MM.1S (cell line): ENCODE data around the gene WIZ.
"Not testable (repeated sequence)": the region's sequence is repeated elsewhere in the genome, so short reads cannot be mapped to it uniquely, and the experiment has no call there.

ENCODE experiments used
- DNase-seq: peaks from one replicate; pipeline ENCODE4 v3.0.0-alpha.2; 2015
- H2AFZ ChIP-seq: fragments of 300-600 bp; sonication (generic); 2 replicates; pipeline ENCODE4 v1.6.0; 2016; ENCODE audit warnings: antibody characterized with exemption, low read length
- H3F3A ChIP-seq: fragments of 300-600 bp; sonication (generic); 2 replicates; pipeline ENCODE4 v1.6.1; 2016; ENCODE audit warnings: mild to moderate bottlenecking, antibody characterized with exemption, low read length, moderate library complexity, mixed read lengths; ENCODE audit not compliant: insufficient read depth
- H3K27ac ChIP-seq: fragments of 300-600 bp; sonication (generic); 2 replicates; pipeline ENCODE4 v1.5.1; 2016; ENCODE audit warnings: mild to moderate bottlenecking, low read length
- H3K27me3 ChIP-seq: fragments of 300-600 bp; sonication (generic); replicated peaks from 2 replicates; pipeline ENCODE4 v1.6.0; 2016; ENCODE audit warnings: low read length; ENCODE audit not compliant: insufficient read depth
- H3K36me3 ChIP-seq: fragments of 300-600 bp; sonication (generic); replicated peaks from 2 replicates; pipeline ENCODE4 v1.6.1; 2016; ENCODE audit warnings: mild to moderate bottlenecking, low read length, mixed read lengths; ENCODE audit not compliant: insufficient read depth
- H3K4me1 ChIP-seq: fragments of 300-600 bp; sonication (generic); 2 replicates; pipeline ENCODE4 v1.6.1; 2016; ENCODE audit warnings: low read length, mixed read lengths
- H3K4me2 ChIP-seq: fragments of 300-600 bp; sonication (generic); 2 replicates; pipeline ENCODE4 v1.6.0; 2016; ENCODE audit warnings: low read depth, low read length
- H3K4me3 ChIP-seq: fragments of 300-600 bp; sonication (generic); 2 replicates; pipeline ENCODE4 v1.5.1; 2016; ENCODE audit warnings: low read length, mixed read lengths
- H3K79me2 ChIP-seq: fragments of 300-600 bp; sonication (generic); 2 replicates; pipeline ENCODE4 v1.6.1; 2016; ENCODE audit warnings: mixed run types, low read length, mixed read lengths
- H3K9ac ChIP-seq: fragments of 300-600 bp; sonication (generic); 2 replicates; pipeline ENCODE4 v1.6.1; 2016; ENCODE audit warnings: low read length, mixed read lengths
- H3K9me2 ChIP-seq: fragments of 300-600 bp; sonication (generic); replicated peaks from 2 replicates; pipeline ENCODE4 v1.6.1; 2016; ENCODE audit warnings: mild to moderate bottlenecking, low read length, mixed read lengths; ENCODE audit not compliant: insufficient read depth
- H3K9me3 ChIP-seq: fragments of 300-600 bp; sonication (generic); replicated peaks from 2 replicates; pipeline ENCODE4 v1.6.1; 2016; ENCODE audit warnings: mild to moderate bottlenecking, low read length, mixed read lengths; ENCODE audit not compliant: insufficient read depth
- H4K20me1 ChIP-seq: fragments of 300-600 bp; sonication (generic); 2 replicates; pipeline ENCODE4 v1.6.1; 2016; ENCODE audit warnings: mild to moderate bottlenecking, low read length, moderate library complexity, mixed read lengths; ENCODE audit not compliant: insufficient read depth
- EZH2 ChIP-seq: fragments of 300-600 bp; sonication (generic); optimal IDR thresholded peaks from 2 replicates; pipeline ENCODE3; 2017; ENCODE audit warnings: low read depth, mild to moderate bottlenecking, antibody characterized with exemption, low read length, mixed read lengths
- EZH2phosphoT487 ChIP-seq: fragments of 300-600 bp; sonication (generic); IDR thresholded peaks from 2 replicates; pipeline ENCODE4 v1.6.1; 2018; ENCODE audit warnings: antibody characterized with exemption, low read length
- TF ChIP-seq, protein P1 (sequence below): fragments of 300-600 bp; sonication (generic); IDR thresholded peaks from 2 replicates; pipeline ENCODE4 v1.5.1; 2016; ENCODE audit warnings: antibody characterized with exemption, low read length, mixed read lengths

WIZ gene

DNA sequence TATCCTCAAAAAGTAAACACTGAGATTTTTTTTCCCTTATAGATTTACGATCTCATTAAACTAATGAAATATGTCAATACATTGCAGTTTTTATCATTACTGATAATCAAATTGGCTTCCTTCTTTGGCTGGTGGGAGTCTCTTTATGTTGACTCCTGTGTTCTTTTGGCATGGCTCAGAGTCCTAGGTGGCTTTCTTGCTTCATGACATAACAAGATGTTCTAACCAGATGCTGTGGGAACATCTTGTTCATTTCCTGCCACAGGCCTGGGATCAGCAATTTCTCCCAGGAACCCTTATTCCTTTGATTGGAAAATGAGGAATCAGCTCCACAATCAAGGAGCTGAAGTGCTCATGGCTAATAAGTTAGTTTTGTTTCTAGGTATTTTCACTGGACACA is 45.4 kb upstream of the WIZ start:
- Histone ChIP-seq H3K4me1 (no peaks in the 10 kb centered on the region), H3F3A (no peaks in the 10 kb centered on the region), H3K79me2 (no peaks in the 10 kb centered on the region), H3K27me3 (peaks cover 15% of the 10 kb centered on the region), H2AFZ (no peak overlapping the region), H3K36me3 (no peaks in the 10 kb centered on the region), H4K20me1 (no peaks in the 10 kb centered on the region), H3K4me2 (no peak overlapping the region), H3K9me3 (no peaks in the 10 kb centered on the region), H3K9ac (no peak overlapping the region), H3K27ac (no peak overlapping the region), H3K4me3 (no peak overlapping the region), H3K9me2 (no peaks in the 10 kb centered on the region)
- no peak for DNase-seq
- no peak for TF ChIP-seq EZH2phosphoT487
- TF ChIP-seq, protein P1, sequence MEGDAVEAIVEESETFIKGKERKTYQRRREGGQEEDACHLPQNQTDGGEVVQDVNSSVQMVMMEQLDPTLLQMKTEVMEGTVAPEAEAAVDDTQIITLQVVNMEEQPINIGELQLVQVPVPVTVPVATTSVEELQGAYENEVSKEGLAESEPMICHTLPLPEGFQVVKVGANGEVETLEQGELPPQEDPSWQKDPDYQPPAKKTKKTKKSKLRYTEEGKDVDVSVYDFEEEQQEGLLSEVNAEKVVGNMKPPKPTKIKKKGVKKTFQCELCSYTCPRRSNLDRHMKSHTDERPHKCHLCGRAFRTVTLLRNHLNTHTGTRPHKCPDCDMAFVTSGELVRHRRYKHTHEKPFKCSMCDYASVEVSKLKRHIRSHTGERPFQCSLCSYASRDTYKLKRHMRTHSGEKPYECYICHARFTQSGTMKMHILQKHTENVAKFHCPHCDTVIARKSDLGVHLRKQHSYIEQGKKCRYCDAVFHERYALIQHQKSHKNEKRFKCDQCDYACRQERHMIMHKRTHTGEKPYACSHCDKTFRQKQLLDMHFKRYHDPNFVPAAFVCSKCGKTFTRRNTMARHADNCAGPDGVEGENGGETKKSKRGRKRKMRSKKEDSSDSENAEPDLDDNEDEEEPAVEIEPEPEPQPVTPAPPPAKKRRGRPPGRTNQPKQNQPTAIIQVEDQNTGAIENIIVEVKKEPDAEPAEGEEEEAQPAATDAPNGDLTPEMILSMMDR: no peak
- no peak for TF ChIP-seq EZH2

DNA sequence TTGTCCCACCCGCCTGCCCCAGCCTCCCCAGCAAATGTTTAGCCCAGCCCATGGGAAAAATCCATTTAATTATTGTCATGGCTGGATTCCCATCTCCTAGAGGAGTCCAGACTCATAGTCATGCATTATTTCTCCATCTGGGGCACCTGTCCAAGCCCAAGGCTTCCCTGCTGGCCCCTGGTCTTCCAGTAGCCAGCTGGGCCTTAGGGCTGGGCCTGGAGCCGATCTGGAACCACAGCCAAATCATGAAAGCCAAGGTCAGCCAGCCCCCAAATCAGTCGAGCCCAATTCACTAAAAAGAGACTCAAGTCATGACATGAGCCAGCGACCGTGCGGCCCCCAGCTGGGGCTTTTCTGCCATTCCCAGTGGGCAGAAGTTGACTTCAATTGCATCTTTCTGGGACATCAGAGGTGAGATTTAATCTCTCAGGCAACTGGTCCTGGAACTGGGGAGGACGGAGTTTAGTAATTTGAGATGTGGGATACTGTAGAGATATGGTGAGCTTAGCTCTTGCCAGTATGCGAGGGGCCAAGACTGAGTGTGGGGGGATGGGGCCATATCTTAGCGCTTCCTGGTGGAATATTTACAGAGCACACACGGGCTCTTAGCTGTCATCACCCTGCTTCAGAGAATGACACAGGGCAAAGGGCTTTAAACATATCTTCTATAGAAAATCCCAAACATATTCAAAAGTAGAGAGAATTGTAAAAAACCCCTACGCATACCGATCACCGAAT is 38.9 kb upstream of the WIZ start:
- Histone ChIP-seq H3K4me1 (no peaks in the 10 kb centered on the region), H3K36me3 (no peaks in the 10 kb centered on the region), H3K27me3 (no peaks in the 10 kb centered on the region), H3K4me2 (no peak overlapping the region), H3K9me2 (no peaks in the 10 kb centered on the region), H3F3A (no peaks in the 10 kb centered on the region), H4K20me1 (no peaks in the 10 kb centered on the region), H3K9me3 (no peaks in the 10 kb centered on the region), H3K4me3 (no peak overlapping the region), H3K9ac (no peak overlapping the region), H3K79me2 (no peaks in the 10 kb centered on the region), H3K27ac (no peak overlapping the region), H2AFZ (no peak overlapping the region)
- TF ChIP-seq EZH2phosphoT487: no peak
- TF ChIP-seq EZH2: no peak
- TF ChIP-seq, protein P1: no peak
- no peak for DNase-seq

DNA sequence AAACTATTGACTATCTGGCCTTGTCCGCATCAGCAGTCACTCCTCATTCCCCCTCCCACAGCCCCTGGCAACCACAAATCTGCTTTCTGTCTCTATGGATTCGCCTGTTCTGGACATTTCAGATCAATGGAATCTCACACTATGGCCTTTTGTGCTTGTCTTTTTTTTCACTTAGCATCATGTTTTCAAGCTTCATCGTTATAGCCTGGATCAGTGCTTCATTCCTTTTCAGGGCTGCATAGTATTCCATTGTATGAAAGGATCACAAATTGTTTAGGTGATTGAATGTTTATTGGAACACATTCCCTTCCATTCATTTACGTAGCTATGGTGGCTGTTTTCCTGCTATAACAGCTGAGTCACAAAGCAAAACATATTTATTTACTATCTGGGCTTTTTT is 37.3 kb upstream of the WIZ start:
- no peak overlapping the region for H3K27ac ChIP-seq
- no peak for TF ChIP-seq EZH2phosphoT487
- TF ChIP-seq, protein P1: no peak
- no peaks in the 10 kb centered on the region for H3K9me2 ChIP-seq
- no peak overlapping the region for H2AFZ ChIP-seq
- H3K9me3 ChIP-seq: no peaks in the 10 kb centered on the region
- no peak overlapping the region for H3K4me3 ChIP-seq
- H4K20me1 ChIP-seq: no peaks in the 10 kb centered on the region
- no peaks in the 10 kb centered on the region for H3K27me3 ChIP-seq
- H3K79me2 ChIP-seq: no peaks in the 10 kb centered on the region
- no peaks in the 10 kb centered on the region for H3F3A ChIP-seq
- DNase-seq: no peak
- no peak overlapping the region for H3K9ac ChIP-seq
- no peak overlapping the region for H3K4me2 ChIP-seq
- no peaks in the 10 kb centered on the region for H3K36me3 ChIP-seq
- no peaks in the 10 kb centered on the region for H3K4me1 ChIP-seq

DNA sequence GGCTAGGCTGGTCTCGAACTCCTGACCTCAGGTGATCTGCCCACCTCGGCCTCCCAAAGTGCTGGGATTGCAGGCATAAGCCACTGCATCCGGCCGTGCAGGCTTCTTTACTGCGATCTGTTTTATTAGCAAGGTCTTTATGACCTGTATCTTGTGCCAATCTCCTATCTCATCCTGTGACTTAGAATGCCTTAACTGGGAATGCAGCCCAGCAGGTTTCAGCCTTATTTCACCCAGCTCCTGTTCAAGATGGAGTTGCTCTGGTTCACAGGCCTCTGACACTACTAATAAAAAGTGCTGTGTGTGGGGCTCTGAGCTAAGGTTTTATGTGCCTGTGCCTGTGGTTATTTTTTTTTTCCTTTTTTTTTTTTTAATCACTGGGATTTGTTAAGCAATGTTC is 36.0 kb upstream of the WIZ start:
- H2AFZ ChIP-seq, H3K9ac ChIP-seq, DNase-seq, H3K4me2 ChIP-seq, H3K79me2 ChIP-seq, H4K20me1 ChIP-seq, H3K9me2 ChIP-seq, H3K27ac ChIP-seq, H3K27me3 ChIP-seq, H3K4me3 ChIP-seq, H3K9me3 ChIP-seq, H3F3A ChIP-seq, H3K36me3 ChIP-seq, H3K4me1 ChIP-seq: not testable (repeated sequence)

DNA sequence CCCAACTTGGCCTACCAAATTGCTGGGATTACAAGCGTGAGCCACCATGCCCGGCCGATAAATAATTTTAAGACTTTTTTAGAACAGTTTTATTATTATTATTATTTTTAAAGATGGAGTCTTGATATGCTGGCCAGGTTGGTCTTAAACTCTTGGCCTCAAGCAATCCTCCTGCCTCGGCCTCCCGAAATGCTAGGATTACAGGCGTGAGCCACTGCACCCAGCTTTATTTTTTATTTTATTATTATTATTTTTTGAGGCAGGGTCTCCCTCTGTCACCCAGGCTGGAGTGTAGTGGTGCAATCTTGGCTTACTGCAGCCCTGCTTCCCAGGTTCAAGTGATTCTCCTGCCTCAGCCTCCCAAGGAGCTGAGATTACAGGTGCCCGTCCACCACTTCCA is 31.2 kb upstream of the WIZ start:
- not testable (repeated sequence) for DNase-seq, H3K27me3 ChIP-seq, H3K27ac ChIP-seq, H3K4me1 ChIP-seq, H2AFZ ChIP-seq, H3K4me3 ChIP-seq, H3K9ac ChIP-seq, H3K9me2 ChIP-seq, H3K36me3 ChIP-seq, H4K20me1 ChIP-seq, H3K79me2 ChIP-seq, H3K9me3 ChIP-seq, H3K4me2 ChIP-seq, H3F3A ChIP-seq
